ENCODE results near the gene ZCCHC2. TPM values are rescaled to one million over a fixed set of nuclear protein-coding genes. Genes with fewer than 3 reads are reported as not detected.

The ZCCHC2 gene
- total and polyA plus RNA-seq, 10 donors = 4.7 to 55.7 (median 30.1) TPM

- TF ChIP-seq POLR2AphosphoS5 (IDR thresholded peaks at IDR 0.05) (no peak), POLR2A (IDR thresholded peaks at IDR 0.05) (no peak), CTCF (IDR thresholded peaks at IDR 0.05 in 8 of 11, conservative IDR thresholded peaks at IDR 0.05 in 3 of 11) (no peak)
- no peak for DNase-seq
- WGBS, 5 donors = 91 to 97% (median 94%) methylated on average over 8 of the region's 8 CpGs
- Histone ChIP-seq H3K27ac (no peak overlapping the region), H3K4me1 (no peaks in the 10 kb centered on the region), H3K9me3 (peaks cover 0 to 2% (median 0%) of the 10 kb centered on the region in 8 donors), H3K36me3 (no peaks in the 10 kb centered on the region), H3K27me3 (replicated peaks in 1 of 7) (peaks cover 0 to 41% (median 12%) of the 10 kb centered on the region in 7 donors), H3K4me3 (no peak overlapping the region)
- intact Hi-C loops (cut with DNase I; ENCODE audit: low total_unique reads) = no loop called here
Observed at GRCh38 chr18:62602706-62603105, 79.9 kb downstream of the ZCCHC2 start.

GRCh38 chr18:62603211-62603610 is 80.4 kb downstream of the ZCCHC2 start:
- TF ChIP-seq POLR2AphosphoS5 (IDR thresholded peaks at IDR 0.05) = no peak
- TF ChIP-seq POLR2A (IDR thresholded peaks at IDR 0.05) = no peak
- no peak for TF ChIP-seq CTCF (IDR thresholded peaks at IDR 0.05 in 8 of 11, conservative IDR thresholded peaks at IDR 0.05 in 3 of 11)
- Histone ChIP-seq H3K4me3 (no peak overlapping the region), H3K9me3 (peaks cover 0 to 5% (median 0%) of the 10 kb centered on the region in 8 donors), H3K27ac (no peak overlapping the region), H3K4me1 (no peaks in the 10 kb centered on the region), H3K36me3 (no peaks in the 10 kb centered on the region), H3K27me3 (replicated peaks in 1 of 7) (peaks cover 0 to 36% (median 7%) of the 10 kb centered on the region in 7 donors)
- no peak for DNase-seq
- intact Hi-C loops (cut with DNase I; ENCODE audit: low total_unique reads) = no loop called here
- WGBS, 5 donors = 70 to 87% (median 83%) methylated on average over 6 of the region's 6 CpGs

- no peak overlapping the region for H3K27ac ChIP-seq
- TF ChIP-seq CTCF (IDR thresholded peaks at IDR 0.05 in 8 of 11, conservative IDR thresholded peaks at IDR 0.05 in 3 of 11) (no peak), POLR2A (IDR thresholded peaks at IDR 0.05) (no peak), POLR2AphosphoS5 (IDR thresholded peaks at IDR 0.05) (no peak)
- DNase-seq = no peak
- intact Hi-C loops (cut with DNase I; ENCODE audit: low total_unique reads) = no loop called here
- no peaks in the 10 kb centered on the region for H3K4me1 ChIP-seq
- H3K27me3 ChIP-seq (replicated peaks in 1 of 7) = peaks cover 0 to 28% (median 2%) of the 10 kb centered on the region in 7 donors
- no peak overlapping the region for H3K4me3 ChIP-seq
- H3K36me3 ChIP-seq = no peaks in the 10 kb centered on the region
- peaks cover 0 to 5% (median 0%) of the 10 kb centered on the region in 8 donors for H3K9me3 ChIP-seq
- 86 to 94% (median 87%) methylated on average over 13 of the region's 13 CpGs for WGBS, 5 donors
Observed at GRCh38 chr18:62603979-62604378, 81.2 kb downstream of the ZCCHC2 start.

- 88 to 96% (median 91%) methylated on average over 9 to 12 of the region's 12 CpGs for WGBS, 5 donors
- Histone ChIP-seq H3K4me3 (no peak overlapping the region), H3K4me1 (peaks cover 0 to 5% (median under 1%) of the 10 kb centered on the region in 6 donors), H3K27me3 (replicated peaks in 1 of 7) (peaks cover 0 to 20% (median 0%) of the 10 kb centered on the region in 7 donors), H3K9me3 (peaks cover 0 to 5% (median 0%) of the 10 kb centered on the region in 8 donors), H3K27ac (no peak overlapping the region), H3K36me3 (no peaks in the 10 kb centered on the region)
- intact Hi-C loops (cut with DNase I; ENCODE audit: low total_unique reads) = no loop called here
- DNase-seq = no peak
- TF ChIP-seq POLR2A (IDR thresholded peaks at IDR 0.05) = no peak
- no peak for TF ChIP-seq POLR2AphosphoS5 (IDR thresholded peaks at IDR 0.05)
- TF ChIP-seq CTCF (IDR thresholded peaks at IDR 0.05 in 8 of 11, conservative IDR thresholded peaks at IDR 0.05 in 3 of 11) = no peak
Observed at GRCh38 chr18:62605685-62606084, 82.9 kb downstream of the ZCCHC2 start.
